Measurements from ENCODE around the gene BLZF1. TPM values are rescaled to one million over a fixed set of nuclear protein-coding genes. Genes with fewer than 3 reads are reported as not detected.

The BLZF1 gene
- total and polyA plus RNA-seq, 2 donors from 2014 or later = 10.3 to 25.3 TPM

DNA sequence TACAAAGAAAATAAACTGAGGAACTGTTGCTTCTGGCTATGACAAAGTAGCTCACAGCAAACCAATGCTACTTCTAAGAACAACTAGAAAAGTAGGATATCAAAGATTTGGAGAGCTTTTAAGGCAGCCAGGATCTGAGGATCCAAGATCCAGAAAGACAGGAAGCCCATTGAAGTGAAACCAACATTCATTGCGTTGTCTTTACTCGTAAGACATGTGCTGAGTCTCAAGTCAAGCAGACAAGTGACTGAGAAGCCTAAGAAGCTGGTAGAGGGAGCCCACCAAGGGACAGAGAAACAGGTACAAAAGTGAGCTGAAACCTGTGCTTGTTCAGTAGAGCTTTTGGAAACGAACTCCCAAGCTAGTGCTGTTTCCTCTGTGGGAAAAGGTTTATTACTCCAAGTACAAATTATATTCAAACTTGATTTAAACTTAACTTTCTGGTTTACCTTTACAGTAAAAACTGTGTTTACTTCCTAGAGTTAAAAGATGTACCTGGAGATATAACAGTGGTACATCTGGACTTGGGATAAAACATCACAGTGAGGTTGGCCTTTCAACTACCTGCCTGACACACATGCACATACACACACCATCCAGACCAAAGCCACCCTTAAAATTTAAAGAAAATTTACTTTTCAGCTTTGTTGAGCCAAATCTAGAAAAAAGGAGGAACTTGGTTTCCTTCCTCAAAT lies 41.6 kb upstream of the BLZF1 start:
- Histone ChIP-seq H3K27ac (ENCODE audit: low read depth in 2 of 2, low read length in 2 of 2) (no peak overlapping the region), H3K36me3 (ENCODE audit: control insufficient read depth in 2 of 3, insufficient read depth in 3 of 3, low read length in 3 of 3) (no peaks in the 10 kb centered on the region), H3K9ac (ENCODE audit: low read length in 3 of 3) (no peak overlapping the region), H3K4me1 (ENCODE audit: control insufficient read depth in 2 of 3, insufficient read depth in 2 of 3, low read depth in 1 of 3, low read length in 3 of 3) (no peaks in the 10 kb centered on the region), H3K4me3 (ENCODE audit: low read length in 3 of 3) (no peak overlapping the region), H3K27me3 (ENCODE audit: control insufficient read depth, insufficient read depth, low read length) (no peaks in the 10 kb centered on the region), H3K9me3 (ENCODE audit: control insufficient read depth in 2 of 3, insufficient read depth in 1 of 3, low read length in 3 of 3) (no peaks in the 10 kb centered on the region)
- intact Hi-C loops (cut with DNase I) = no loop called here
- no peak for FAIRE-seq
- no peak for DNase-seq
- TF ChIP-seq, protein P1, sequence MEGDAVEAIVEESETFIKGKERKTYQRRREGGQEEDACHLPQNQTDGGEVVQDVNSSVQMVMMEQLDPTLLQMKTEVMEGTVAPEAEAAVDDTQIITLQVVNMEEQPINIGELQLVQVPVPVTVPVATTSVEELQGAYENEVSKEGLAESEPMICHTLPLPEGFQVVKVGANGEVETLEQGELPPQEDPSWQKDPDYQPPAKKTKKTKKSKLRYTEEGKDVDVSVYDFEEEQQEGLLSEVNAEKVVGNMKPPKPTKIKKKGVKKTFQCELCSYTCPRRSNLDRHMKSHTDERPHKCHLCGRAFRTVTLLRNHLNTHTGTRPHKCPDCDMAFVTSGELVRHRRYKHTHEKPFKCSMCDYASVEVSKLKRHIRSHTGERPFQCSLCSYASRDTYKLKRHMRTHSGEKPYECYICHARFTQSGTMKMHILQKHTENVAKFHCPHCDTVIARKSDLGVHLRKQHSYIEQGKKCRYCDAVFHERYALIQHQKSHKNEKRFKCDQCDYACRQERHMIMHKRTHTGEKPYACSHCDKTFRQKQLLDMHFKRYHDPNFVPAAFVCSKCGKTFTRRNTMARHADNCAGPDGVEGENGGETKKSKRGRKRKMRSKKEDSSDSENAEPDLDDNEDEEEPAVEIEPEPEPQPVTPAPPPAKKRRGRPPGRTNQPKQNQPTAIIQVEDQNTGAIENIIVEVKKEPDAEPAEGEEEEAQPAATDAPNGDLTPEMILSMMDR (IDR thresholded peaks at IDR 0.05; ENCODE audit: borderline replicate concordance, extremely low read depth, insufficient read depth) = no peak

DNA sequence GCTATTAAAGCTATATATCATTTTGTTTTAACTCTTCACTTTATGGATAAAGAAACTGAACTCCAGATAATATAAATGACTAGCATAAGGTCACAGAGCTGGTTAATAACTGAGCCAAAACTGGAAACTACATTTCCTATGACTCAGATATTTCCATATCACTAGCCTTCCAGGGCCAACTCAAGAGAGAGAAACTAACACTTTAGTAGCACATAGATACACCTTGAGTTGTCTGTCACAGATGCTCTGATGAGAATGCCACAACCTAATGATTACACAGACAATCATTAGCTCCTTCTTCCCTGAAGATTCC lies 41.1 kb upstream of the BLZF1 start:
- FAIRE-seq (no peak), DNase-seq (no peak)
- no peaks in the 10 kb centered on the region for H3K4me1 ChIP-seq (ENCODE audit: control insufficient read depth in 2 of 3, insufficient read depth in 2 of 3, low read depth in 1 of 3, low read length in 3 of 3)
- H3K27me3 ChIP-seq (ENCODE audit: control insufficient read depth, insufficient read depth, low read length) = no peaks in the 10 kb centered on the region
- no peak overlapping the region for H3K27ac ChIP-seq (ENCODE audit: low read depth in 2 of 2, low read length in 2 of 2)
- no peak overlapping the region for H3K9ac ChIP-seq (ENCODE audit: low read length in 3 of 3)
- TF ChIP-seq, protein P1 (IDR thresholded peaks at IDR 0.05; ENCODE audit: borderline replicate concordance, extremely low read depth, insufficient read depth) = no peak
- intact Hi-C loops (cut with DNase I) = no loop called here
- no peaks in the 10 kb centered on the region for H3K36me3 ChIP-seq (ENCODE audit: control insufficient read depth in 2 of 3, insufficient read depth in 3 of 3, low read length in 3 of 3)
- H3K4me3 ChIP-seq (ENCODE audit: low read length in 3 of 3) = no peak overlapping the region
- no peaks in the 10 kb centered on the region for H3K9me3 ChIP-seq (ENCODE audit: control insufficient read depth in 2 of 3, insufficient read depth in 1 of 3, low read length in 3 of 3)

DNA sequence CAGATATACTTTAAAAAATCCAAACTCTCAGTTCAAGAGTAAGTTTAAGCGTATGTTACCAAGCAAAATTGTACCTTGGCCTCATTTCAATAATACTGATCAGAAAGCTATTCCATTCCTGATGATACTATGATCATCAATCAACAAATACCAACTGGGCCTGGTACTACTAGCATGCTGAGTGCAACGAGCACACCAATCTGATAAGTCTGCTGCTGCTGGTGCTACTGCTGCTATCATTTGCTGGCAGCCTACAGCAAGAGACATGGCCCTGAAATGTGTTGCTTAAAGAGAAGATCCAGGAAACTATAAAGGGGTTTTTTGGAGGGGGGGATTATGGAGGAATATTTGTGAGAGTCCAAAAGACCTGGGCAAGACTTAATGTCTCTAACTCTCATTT lies 40.1 kb upstream of the BLZF1 start:
- H3K27me3 ChIP-seq (ENCODE audit: control insufficient read depth, insufficient read depth, low read length) = no peaks in the 10 kb centered on the region
- no peaks in the 10 kb centered on the region for H3K36me3 ChIP-seq (ENCODE audit: control insufficient read depth in 2 of 3, insufficient read depth in 3 of 3, low read length in 3 of 3)
- H3K27ac ChIP-seq (ENCODE audit: low read depth in 2 of 2, low read length in 2 of 2) = no peak overlapping the region
- TF ChIP-seq, protein P1 (IDR thresholded peaks at IDR 0.05; ENCODE audit: borderline replicate concordance, extremely low read depth, insufficient read depth) = no peak
- FAIRE-seq = no peak
- no peaks in the 10 kb centered on the region for H3K9me3 ChIP-seq (ENCODE audit: control insufficient read depth in 2 of 3, insufficient read depth in 1 of 3, low read length in 3 of 3)
- no peaks in the 10 kb centered on the region for H3K4me1 ChIP-seq (ENCODE audit: control insufficient read depth in 2 of 3, insufficient read depth in 2 of 3, low read depth in 1 of 3, low read length in 3 of 3)
- no peak overlapping the region for H3K9ac ChIP-seq (ENCODE audit: low read length in 3 of 3)
- DNase-seq = no peak
- intact Hi-C loops (cut with DNase I) = no loop called here
- H3K4me3 ChIP-seq (ENCODE audit: low read length in 3 of 3) = no peak overlapping the region

GRCh38 chr1:169329383-169329782 lies 38.6 kb upstream of the BLZF1 start:
- DNase-seq (no peak), FAIRE-seq (no peak)
- Histone ChIP-seq H3K4me1 (ENCODE audit: control insufficient read depth in 2 of 3, insufficient read depth in 2 of 3, low read depth in 1 of 3, low read length in 3 of 3) (no peaks in the 10 kb centered on the region), H3K9ac (ENCODE audit: low read length in 3 of 3) (no peak overlapping the region), H3K36me3 (ENCODE audit: control insufficient read depth in 2 of 3, insufficient read depth in 3 of 3, low read length in 3 of 3) (no peaks in the 10 kb centered on the region), H3K27me3 (ENCODE audit: control insufficient read depth, insufficient read depth, low read length) (no peaks in the 10 kb centered on the region), H3K27ac (ENCODE audit: low read depth in 2 of 2, low read length in 2 of 2) (no peak overlapping the region), H3K9me3 (ENCODE audit: control insufficient read depth in 2 of 3, insufficient read depth in 1 of 3, low read length in 3 of 3) (no peaks in the 10 kb centered on the region), H3K4me3 (ENCODE audit: low read length in 3 of 3) (no peak overlapping the region)
- intact Hi-C loops (cut with DNase I) = no loop called here
- TF ChIP-seq, protein P1 (IDR thresholded peaks at IDR 0.05; ENCODE audit: borderline replicate concordance, extremely low read depth, insufficient read depth) = no peak

All from kidney (tissue), 14 donors.